ENCODE data around the gene TCF7L2. TPM values are rescaled to one million over a fixed set of nuclear protein-coding genes. Genes with fewer than 3 reads are reported as not detected.
A peak's percentile ranks its signal among the peaks of the same experiment; 100 is the strongest.

TCF7L2 gene
- total RNA-seq = 1 to 10 TPM; 2.0 to 2.1 TPM

GRCh38 chr10:112949875-112950507 lies at the start of gene TCF7L2:
Gene TCF7L2, plus strand, starts transcription at chr10:112950247. Its CDS starts 510 bp downstream, at chr10:112950757.
- H3K27me3 Mint-ChIP-seq (ENCODE audit: low read depth) = peaks cover 44% of the 10 kb centered on the region
- H3K27ac Mint-ChIP-seq = peak within 1 kb of the TSS; percentile 74
- CTCF ChIA-PET = interaction anchor here (0.6 kb wide), 1 partner anchor 12 kb away, joined by 3 read pairs; no protein-coding TSS in a partner anchor
- intact Hi-C loops (cut with micrococcal nuclease) = loop anchor here (1.0 to 5.0 kb wide), 6 partner anchors 31 to 767 kb away; partner anchors contain the start of gene GPAM
- peak within 1 kb of the TSS; percentile 91 for H3K4me3 Mint-ChIP-seq
- H3K4me1 Mint-ChIP-seq (ENCODE audit: low read depth) = peaks cover 21% of the 10 kb centered on the region
- peak; percentile 51 for DNase-seq
- H3K9me3 Mint-ChIP-seq = no peaks in the 10 kb centered on the region
- H3K36me3 Mint-ChIP-seq (ENCODE audit: low read depth) = peaks cover 4% of the 10 kb centered on the region

- DNase-seq = no peak
- Mint-ChIP-seq H3K4me3 (no peak overlapping the region), H3K4me1 (ENCODE audit: low read depth) (no peaks in the 10 kb centered on the region), H3K27ac (no peak overlapping the region), H3K27me3 (ENCODE audit: low read depth) (no peaks in the 10 kb centered on the region), H3K9me3 (no peaks in the 10 kb centered on the region), H3K36me3 (ENCODE audit: low read depth) (no peaks in the 10 kb centered on the region)
- intact Hi-C loops (cut with micrococcal nuclease) = no loop called here
- CTCF ChIA-PET = no interaction called here
These were observed 47.3 kb upstream of the TCF7L2 start for GRCh38 chr10:112902730-112903129.

- CTCF ChIA-PET = no interaction called here
- DNase-seq = no peak
- H3K9me3 Mint-ChIP-seq = no peaks in the 10 kb centered on the region
- no peak overlapping the region for H3K27ac Mint-ChIP-seq
- no peak overlapping the region for H3K4me3 Mint-ChIP-seq
- intact Hi-C loops (cut with micrococcal nuclease) = no loop called here
- H3K27me3 Mint-ChIP-seq (ENCODE audit: low read depth) = no peaks in the 10 kb centered on the region
- H3K36me3 Mint-ChIP-seq (ENCODE audit: low read depth) = no peaks in the 10 kb centered on the region
- no peaks in the 10 kb centered on the region for H3K4me1 Mint-ChIP-seq (ENCODE audit: low read depth)
These were observed 46.0 kb upstream of the TCF7L2 start for GRCh38 chr10:112904000-112904399.

GRCh38 chr10:112906945-112907344 lies 43.1 kb upstream of the TCF7L2 start:
- CTCF ChIA-PET = no interaction called here
- no peak for DNase-seq
- Mint-ChIP-seq H3K27me3 (ENCODE audit: low read depth) (no peaks in the 10 kb centered on the region), H3K27ac (no peak overlapping the region), H3K4me1 (ENCODE audit: low read depth) (no peaks in the 10 kb centered on the region), H3K36me3 (ENCODE audit: low read depth) (no peaks in the 10 kb centered on the region), H3K9me3 (no peaks in the 10 kb centered on the region), H3K4me3 (no peak overlapping the region)
- intact Hi-C loops (cut with micrococcal nuclease) = no loop called here

- H3K27me3 Mint-ChIP-seq (ENCODE audit: low read depth) = no peaks in the 10 kb centered on the region
These were observed 42.2 kb upstream of the TCF7L2 start for GRCh38 chr10:112907893-112908292.

GRCh38 chr10:112911206-112911605 lies 38.8 kb upstream of the TCF7L2 start:
- Mint-ChIP-seq H3K27me3 (ENCODE audit: low read depth) (no peaks in the 10 kb centered on the region), H3K27ac (no peak overlapping the region)
- CTCF ChIA-PET = interaction anchor here (0.5 kb wide), 1 partner anchor 361 kb away, joined by 5 read pairs; no protein-coding TSS in a partner anchor

More at GRCh38 chr10:112907893-112908292, 42.2 kb upstream of the TCF7L2 start:
- no peak overlapping the region for H3K27ac Mint-ChIP-seq
- no peaks in the 10 kb centered on the region for H3K36me3 Mint-ChIP-seq (ENCODE audit: low read depth)
- CTCF ChIA-PET = interaction anchor here (0.6 kb wide), 1 partner anchor 158 kb away, joined by 3 read pairs; no protein-coding TSS in a partner anchor
- intact Hi-C loops (cut with micrococcal nuclease) = no loop called here
- H3K9me3 Mint-ChIP-seq = no peaks in the 10 kb centered on the region
- H3K4me3 Mint-ChIP-seq = no peak overlapping the region
- no peaks in the 10 kb centered on the region for H3K4me1 Mint-ChIP-seq (ENCODE audit: low read depth)
- no peak for DNase-seq

GRCh38 chr10:112912410-112912928 lies 37.6 kb upstream of the TCF7L2 start:
- H3K27ac Mint-ChIP-seq = no peak overlapping the region
- no peak for DNase-seq
- H3K4me3 Mint-ChIP-seq = no peak overlapping the region
- H3K27me3 Mint-ChIP-seq (ENCODE audit: low read depth) = peaks cover 3% of the 10 kb centered on the region
- CTCF ChIA-PET = no interaction called here
- no peaks in the 10 kb centered on the region for H3K9me3 Mint-ChIP-seq
- H3K4me1 Mint-ChIP-seq (ENCODE audit: low read depth) = no peaks in the 10 kb centered on the region
- H3K36me3 Mint-ChIP-seq (ENCODE audit: low read depth) = no peaks in the 10 kb centered on the region
- intact Hi-C loops (cut with micrococcal nuclease) = no loop called here

More at GRCh38 chr10:112911206-112911605, 38.8 kb upstream of the TCF7L2 start:
- no peaks in the 10 kb centered on the region for H3K4me1 Mint-ChIP-seq (ENCODE audit: low read depth)
- no peak for DNase-seq
- intact Hi-C loops (cut with micrococcal nuclease) = no loop called here
- no peak overlapping the region for H3K4me3 Mint-ChIP-seq
- no peaks in the 10 kb centered on the region for H3K36me3 Mint-ChIP-seq (ENCODE audit: low read depth)
- no peaks in the 10 kb centered on the region for H3K9me3 Mint-ChIP-seq

GRCh38 chr10:112913255-112913654 lies 36.8 kb upstream of the TCF7L2 start:
- Mint-ChIP-seq H3K4me3 (no peak overlapping the region), H3K36me3 (ENCODE audit: low read depth) (no peaks in the 10 kb centered on the region), H3K9me3 (no peaks in the 10 kb centered on the region), H3K27me3 (ENCODE audit: low read depth) (peaks cover 3% of the 10 kb centered on the region), H3K27ac (no peak overlapping the region), H3K4me1 (ENCODE audit: low read depth) (no peaks in the 10 kb centered on the region)
- intact Hi-C loops (cut with micrococcal nuclease) = no loop called here
- CTCF ChIA-PET = no interaction called here
- DNase-seq = no peak

- CTCF ChIA-PET = no interaction called here
- H3K4me3 Mint-ChIP-seq = no peak overlapping the region
- no peaks in the 10 kb centered on the region for H3K9me3 Mint-ChIP-seq
These were observed 36.3 kb upstream of the TCF7L2 start for GRCh38 chr10:112913661-112914287.

GRCh38 chr10:112914288-112914952 lies 35.6 kb upstream of the TCF7L2 start:
- Mint-ChIP-seq H3K4me1 (ENCODE audit: low read depth) (no peaks in the 10 kb centered on the region), H3K27me3 (ENCODE audit: low read depth) (peaks cover 3% of the 10 kb centered on the region), H3K9me3 (no peaks in the 10 kb centered on the region), H3K36me3 (ENCODE audit: low read depth) (no peaks in the 10 kb centered on the region), H3K27ac (no peak overlapping the region), H3K4me3 (no peak overlapping the region)
- no peak for DNase-seq
- CTCF ChIA-PET = interaction anchor here (0.7 kb wide), 1 partner anchor 355 kb away, joined by 3 read pairs; no protein-coding TSS in a partner anchor
- intact Hi-C loops (cut with micrococcal nuclease) = no loop called here

More at GRCh38 chr10:112913661-112914287, 36.3 kb upstream of the TCF7L2 start:
- no peak overlapping the region for H3K27ac Mint-ChIP-seq
- no peaks in the 10 kb centered on the region for H3K36me3 Mint-ChIP-seq (ENCODE audit: low read depth)
- intact Hi-C loops (cut with micrococcal nuclease) = no loop called here
- peaks cover 3% of the 10 kb centered on the region for H3K27me3 Mint-ChIP-seq (ENCODE audit: low read depth)
- no peaks in the 10 kb centered on the region for H3K4me1 Mint-ChIP-seq (ENCODE audit: low read depth)
- DNase-seq = no peak

- no peaks in the 10 kb centered on the region for H3K4me1 Mint-ChIP-seq (ENCODE audit: low read depth)
- no peaks in the 10 kb centered on the region for H3K9me3 Mint-ChIP-seq
- intact Hi-C loops (cut with micrococcal nuclease) = no loop called here
- no peak overlapping the region for H3K4me3 Mint-ChIP-seq
- CTCF ChIA-PET = interaction anchor here (1.2 kb wide), 1 partner anchor 76 kb away, joined by 3 read pairs; no protein-coding TSS in a partner anchor
- H3K36me3 Mint-ChIP-seq (ENCODE audit: low read depth) = no peaks in the 10 kb centered on the region
- H3K27ac Mint-ChIP-seq = no peak overlapping the region
- DNase-seq = no peak
- peaks cover 3% of the 10 kb centered on the region for H3K27me3 Mint-ChIP-seq (ENCODE audit: low read depth)
These were observed 34.2 kb upstream of the TCF7L2 start for GRCh38 chr10:112915590-112916572.

Data from activated naive CD4-positive, alpha-beta T cell treated with anti-CD3 and anti-CD28 coated beads for 36 hours (primary cell).